ENCODE data around the gene DENND11. TPM values are rescaled to one million over a fixed set of nuclear protein-coding genes. Genes with fewer than 3 reads are reported as not detected.
"Not testable (repeated sequence)": the region's sequence is repeated elsewhere in the genome, so short reads cannot be mapped to it uniquely, and the experiment has no call there.

Gene DENND11
- polyA plus RNA-seq, 3 donors, result 26.8 to 28.1 (median 27.3) TPM

- no peak for DNase-seq (ENCODE audit: low read depth in 3 of 3, low spot score in 2 of 3)
These were observed 7.4 kb upstream of the DENND11 start for GRCh38 chr7:141709318-141709717.

- no peak for DNase-seq (ENCODE audit: low read depth in 3 of 3, low spot score in 2 of 3)
These were observed 6.4 kb upstream of the DENND11 start, which contains the start of gene WEE2 for GRCh38 chr7:141708351-141708750. WEE2 (plus strand) TSS chr7:141708353; CDS start chr7:141708759, 406 bp downstream.

- no peak for DNase-seq (ENCODE audit: low read depth in 3 of 3, low spot score in 2 of 3)
These were observed 4.5 kb upstream of the DENND11 start for GRCh38 chr7:141706239-141707064.

- no peak for DNase-seq (ENCODE audit: low read depth in 3 of 3, low spot score in 2 of 3)
These were observed 2.8 kb upstream of the DENND11 start for GRCh38 chr7:141704741-141705140.

GRCh38 chr7:141704112-141704511, 2.1 kb upstream of the DENND11 start:
- DNase-seq (ENCODE audit: low read depth in 3 of 3, low spot score in 2 of 3), result no peak

GRCh38 chr7:141702892-141703291, 926 bp upstream of the DENND11 start:
- no peak for DNase-seq (ENCODE audit: low read depth in 3 of 3, low spot score in 2 of 3)

GRCh38 chr7:141701489-141702046, 398 bp downstream of the DENND11 start:
- peak in 1 of 3 donors; percentile 24 for DNase-seq (ENCODE audit: low read depth in 3 of 3, low spot score in 2 of 3)

GRCh38 chr7:141700848-141701371, 1.1 kb downstream of the DENND11 start:
- DNase-seq (ENCODE audit: low read depth in 3 of 3, low spot score in 2 of 3), result no peak

- DNase-seq (ENCODE audit: low read depth in 3 of 3, low spot score in 2 of 3), result no peak
These were observed 1.6 kb downstream of the DENND11 start for GRCh38 chr7:141700296-141700847.

- DNase-seq (ENCODE audit: low read depth in 3 of 3, low spot score in 2 of 3), result no peak
These were observed 2.1 kb downstream of the DENND11 start for GRCh38 chr7:141699860-141700259.

GRCh38 chr7:141698247-141699015, 3.5 kb downstream of the DENND11 start:
- DNase-seq (ENCODE audit: low read depth in 3 of 3, low spot score in 2 of 3), result no peak

- DNase-seq (ENCODE audit: low read depth in 3 of 3, low spot score in 2 of 3), result no peak
These were observed 4.6 kb downstream of the DENND11 start for GRCh38 chr7:141697211-141697871.

GRCh38 chr7:141696348-141696747, 5.6 kb downstream of the DENND11 start:
- DNase-seq (ENCODE audit: low read depth in 3 of 3, low spot score in 2 of 3), result no peak

GRCh38 chr7:141695803-141696289, 6.1 kb downstream of the DENND11 start:
- no peak for DNase-seq (ENCODE audit: low read depth in 3 of 3, low spot score in 2 of 3)

GRCh38 chr7:141693082-141693481, 8.9 kb downstream of the DENND11 start:
- DNase-seq (ENCODE audit: low read depth in 3 of 3, low spot score in 2 of 3), result no peak

GRCh38 chr7:141691961-141692360, 10.0 kb downstream of the DENND11 start:
- no peak for DNase-seq (ENCODE audit: low read depth in 3 of 3, low spot score in 2 of 3)

GRCh38 chr7:141691540-141691939, 10.4 kb downstream of the DENND11 start:
- DNase-seq (ENCODE audit: low read depth in 3 of 3, low spot score in 2 of 3), result no peak

GRCh38 chr7:141689072-141689825, 12.7 kb downstream of the DENND11 start:
- DNase-seq (ENCODE audit: low read depth in 3 of 3, low spot score in 2 of 3), result not testable (repeated sequence)

- DNase-seq (ENCODE audit: low read depth in 3 of 3, low spot score in 2 of 3), result no peak
These were observed 13.9 kb downstream of the DENND11 start for GRCh38 chr7:141688043-141688442.
